ENCODE data around the gene TMA7B. TPM values are rescaled to one million over a fixed set of nuclear protein-coding genes. Genes with fewer than 3 reads are reported as not detected.

TMA7B gene
- total and polyA plus RNA-seq, 11 donors, result 0.24 TPM; not detected in 10

GRCh38 chr22:39940757-39941305, 19.4 kb upstream of the TMA7B start:
- peaks cover 0 to 20% (median 3%) of the 10 kb centered on the region in 9 donors for H3K27me3 ChIP-seq
- DNase-seq, result no peak
- intact Hi-C loops (cut with DNase I), result no loop called here
- no peak overlapping the region for H3K27ac ChIP-seq
- H3K4me1 ChIP-seq, result no peaks in the 10 kb centered on the region
- H3K36me3 ChIP-seq, result no peaks in the 10 kb centered on the region
- TF ChIP-seq POLR2A (IDR thresholded peaks at IDR 0.05) (no peak), CTCF (IDR thresholded peaks at IDR 0.05) (no peak)
- H3K4me3 ChIP-seq, result no peak overlapping the region
- H3K9me3 ChIP-seq, result no peaks in the 10 kb centered on the region
- WGBS, 4 donors, result 65 to 68% (median 67%) methylated on average over 9 of the region's 9 CpGs
- no peak for ATAC-seq

- Histone ChIP-seq H3K9me3 (no peaks in the 10 kb centered on the region), H3K27me3 (peaks cover 0 to 20% (median 3%) of the 10 kb centered on the region in 9 donors), H3K4me3 (no peak overlapping the region), H3K27ac (no peak overlapping the region), H3K36me3 (no peaks in the 10 kb centered on the region), H3K4me1 (peaks cover 0 to 3% (median 0%) of the 10 kb centered on the region in 12 donors)
- intact Hi-C loops (cut with DNase I), result no loop called here
- 91 to 97% (median 92%) methylated on average over 2 of the region's 2 CpGs for WGBS, 4 donors
- DNase-seq (no peak), ATAC-seq (no peak)
- TF ChIP-seq CTCF (IDR thresholded peaks at IDR 0.05) (no peak), POLR2A (IDR thresholded peaks at IDR 0.05) (no peak)
These were observed 18.6 kb upstream of the TMA7B start for GRCh38 chr22:39941601-39942000.

GRCh38 chr22:39942439-39943230, 17.6 kb upstream of the TMA7B start:
- no peak for TF ChIP-seq CTCF (IDR thresholded peaks at IDR 0.05)
- no peak for TF ChIP-seq POLR2A (IDR thresholded peaks at IDR 0.05)
- no peak for ATAC-seq
- Histone ChIP-seq H3K4me1 (peaks cover 0 to 7% (median 0%) of the 10 kb centered on the region in 12 donors), H3K27ac (no peak overlapping the region), H3K27me3 (peaks cover 0 to 20% (median 0%) of the 10 kb centered on the region in 9 donors), H3K36me3 (no peaks in the 10 kb centered on the region), H3K9me3 (no peaks in the 10 kb centered on the region), H3K4me3 (no peak overlapping the region)
- 88% methylated on average over 8 of the region's 8 CpGs for WGBS, 4 donors
- intact Hi-C loops (cut with DNase I), result no loop called here
- DNase-seq, result no peak

GRCh38 chr22:39943337-39943736, 16.9 kb upstream of the TMA7B start:
- WGBS, 4 donors, result 64 to 72% (median 68%) methylated on average over 5 of the region's 5 CpGs
- no peak overlapping the region for H3K4me3 ChIP-seq
- ATAC-seq, result no peak

More at GRCh38 chr22:39943337-39943736, 16.9 kb upstream of the TMA7B start:
- H3K4me1 ChIP-seq, result peaks cover 0 to 7% (median 0%) of the 10 kb centered on the region in 12 donors
- intact Hi-C loops (cut with DNase I), result no loop called here
- H3K27ac ChIP-seq, result no peak overlapping the region
- no peaks in the 10 kb centered on the region for H3K9me3 ChIP-seq
- TF ChIP-seq POLR2A (IDR thresholded peaks at IDR 0.05), result no peak
- TF ChIP-seq CTCF (IDR thresholded peaks at IDR 0.05), result no peak
- no peak for DNase-seq
- H3K36me3 ChIP-seq, result no peaks in the 10 kb centered on the region
- H3K27me3 ChIP-seq, result peaks cover 0 to 16% (median 0%) of the 10 kb centered on the region in 9 donors
